Adrenal gland (tissue), 12 donors: ENCODE results near the gene VPS35L. TPM values are rescaled to one million over a fixed set of nuclear protein-coding genes. Genes with fewer than 3 reads are reported as not detected.

Source experiments
- DNase-seq, 7 donors: peaks; one replicate each; pipeline ENCODE4 v3.0.0-alpha.2; 2019 to 2020
- H3K27ac ChIP-seq, 5 donors: fragments of 200-600 bp; sonication (generic) in 4 of 5; 1 replicate in 3 of 5; 2 replicates in 2 of 5; pipeline versions ENCODE4 v1.5.1 to v1.8.0; 2016 to 2020; ENCODE audit warnings: mild to moderate bottlenecking in 1 of 5
- H3K27me3 ChIP-seq: fragments of 200-600 bp; 2 replicates; pipeline ENCODE4 v1.8.0; 2021
- H3K36me3 ChIP-seq, 2 donors: fragments of 200-600 bp; replicated peaks in 1 of 2; 1 replicate in 1 of 2; 2 replicates in 1 of 2; pipeline versions ENCODE4 v1.5.1 to v1.8.0; 2018 to 2022
- H3K4me1 ChIP-seq, 2 donors: fragments of 200-600 bp; replicated peaks in 1 of 2; 1 replicate in 1 of 2; 2 replicates in 1 of 2; pipeline versions ENCODE4 v1.5.1 to v1.8.0; 2018 to 2021
- H3K4me3 ChIP-seq, 4 donors: fragments of 200-600 bp; sonication (generic) in 3 of 4; one replicate each; pipeline ENCODE4 v1.5.1; 2016 to 2018
- H3K9me3 ChIP-seq, 3 donors: fragments of 200-600 bp; sonication (generic) in 1 of 3; replicated peaks in 1 of 3; 1 replicate in 2 of 3; 2 replicates in 1 of 3; pipeline versions ENCODE4 v1.5.1 to v1.8.0; 2016 to 2021
- CTCF ChIP-seq, 6 experiments: fragments of 450-650 bp in 4 of 6; fragments of 200-600 bp in 2 of 6; sonication (generic) in 1 of 6; IDR thresholded peaks; 1 replicate in 5 of 6; 2 replicates in 1 of 6; pipeline versions ENCODE4 v1.5.1 to v1.8.0; 2016 to 2021; ENCODE audit warnings: antibody characterized with exemption in 6 of 6, mild to moderate bottlenecking in 2 of 6, moderate library complexity in 1 of 6
- POLR2A ChIP-seq, 2 donors: fragments of 450-650 bp; IDR thresholded peaks; one replicate each; pipeline ENCODE4 v1.6.1; 2017; ENCODE audit warnings: antibody characterized with exemption in 2 of 2, mild to moderate bottlenecking in 2 of 2, moderate library complexity in 1 of 2
- WGBS, 4 donors: extraction: QIAGEN DNeasy Blood & Tissue Kit in 2 of 4; methylation state at CpG; one replicate each; pipeline versions ENCODE4 v1.1.5 to v1.1.7; 2013 to 2017; 5-methylcytosine and 5-hydroxymethylcytosine counted together
- intact Hi-C, 2 donors: fragments of 100-400 bp; cut with DNase I; formaldehyde crosslinking; loops; one replicate each; pipeline versions ENCODE4 v1.14.1 to v1.15.0; 2022 to 2023
- polyA plus RNA-seq, 3 donors: library from polyadenylated mRNA; stranded (reverse); fragments of 200-250 nt in 2 of 3; fragments of 350-450 nt in 1 of 3; fragmentation: Illumina TruSeq in 1 of 3; extraction: RNeasy Lipid Tissue Mini Kit (QIAGEN cat#74804) in 1 of 3; gene quantifications; one replicate each; pipeline ENCODE4 v1.2.3, GENCODE V29; 2013 to 2014
- total RNA-seq, 9 donors: library from RNA; depleted of rRNA in 4 of 9; stranded (reverse); fragments of >200 nt in 4 of 9; fragments of 120-200 nt in 1 of 9; fragmentation: NEBNext Ultra II Directional in 1 of 9; extraction: Animal tissue kit (Norgen Biotek cat#: 25700) in 1 of 9; gene quantifications; one replicate each; pipeline versions ENCODE4 v1.1.0 to v1.2.4, GENCODE V29; 2013 to 2023
- donor health status: healthy with polysubstance abuse.
- donor health status: Bipolar disorder and iron deficiency.
- donor health status: DM: yes; HTN: yes; CAD: no.
- donor health status: DM: no; HTN: no; CAD: no.
- donor health status: DM: no; HTN: no; CAD: no.
- donor health status: DM: yes; HTN: yes; CAD: no.

VPS35L gene
- total and polyA plus RNA-seq, 12 donors, result 38.3 to 96.7 (median 66.9) TPM

GRCh38 chr16:19588661-19589060, 33.2 kb downstream of the VPS35L start:
- intact Hi-C loops, result no loop called here
- H3K9me3 ChIP-seq, result no peaks in the 10 kb centered on the region
- DNase-seq, result no peak
- 87 to 93% (median 88%) methylated on average over 5 of the region's 5 CpGs for WGBS, 4 donors
- TF ChIP-seq POLR2A (IDR thresholded peaks at IDR 0.05) (no peak), CTCF (IDR thresholded peaks at IDR 0.05) (no peak)
- H3K4me3 ChIP-seq, result no peak overlapping the region
- H3K27me3 ChIP-seq, result no peaks in the 10 kb centered on the region
- peaks cover 0 to 14% of the 10 kb centered on the region in 2 donors for H3K36me3 ChIP-seq
- no peaks in the 10 kb centered on the region for H3K4me1 ChIP-seq
- H3K27ac ChIP-seq, result no peak overlapping the region

GRCh38 chr16:19589106-19589505, 33.6 kb downstream of the VPS35L start:
- Histone ChIP-seq H3K4me3 (no peak overlapping the region), H3K27ac (no peak overlapping the region), H3K36me3 (peaks cover 0 to 19% of the 10 kb centered on the region in 2 donors), H3K27me3 (no peaks in the 10 kb centered on the region), H3K4me1 (no peaks in the 10 kb centered on the region), H3K9me3 (no peaks in the 10 kb centered on the region)
- intact Hi-C loops, result no loop called here
- TF ChIP-seq POLR2A (IDR thresholded peaks at IDR 0.05) (no peak), CTCF (IDR thresholded peaks at IDR 0.05) (no peak)
- DNase-seq, result no peak
- 92 to 95% (median 94%) methylated on average over 5 of the region's 5 CpGs for WGBS, 4 donors

- Histone ChIP-seq H3K4me1 (peaks cover 0 to under 1% of the 10 kb centered on the region in 2 donors), H3K36me3 (peaks cover 0 to 24% of the 10 kb centered on the region in 2 donors), H3K4me3 (no peak overlapping the region), H3K27ac (no peak overlapping the region), H3K9me3 (no peaks in the 10 kb centered on the region), H3K27me3 (no peaks in the 10 kb centered on the region)
- 62 to 82% (median 69%) methylated on average over 7 to 8 of the region's 8 CpGs for WGBS, 4 donors
- TF ChIP-seq POLR2A (IDR thresholded peaks at IDR 0.05), result no peak
- no peak for TF ChIP-seq CTCF (IDR thresholded peaks at IDR 0.05)
- intact Hi-C loops, result no loop called here
- DNase-seq, result no peak
Observed at GRCh38 chr16:19589771-19590302, 34.3 kb downstream of the VPS35L start.

GRCh38 chr16:19595043-19595767, 39.7 kb downstream of the VPS35L start:
- Histone ChIP-seq H3K36me3 (peaks cover 0 to 27% of the 10 kb centered on the region in 2 donors), H3K27me3 (no peaks in the 10 kb centered on the region), H3K27ac (peak overlapping the region in 2 of 5 donors; percentile 26 to 45), H3K9me3 (no peaks in the 10 kb centered on the region), H3K4me1 (peaks cover 0 to 5% of the 10 kb centered on the region in 2 donors), H3K4me3 (no peak overlapping the region)
- intact Hi-C loops, result no loop called here
- DNase-seq, result peak in 6 of 7 donors; percentile 29 to 89 (median 77)
- no peak for TF ChIP-seq POLR2A (IDR thresholded peaks at IDR 0.05)
- WGBS, 4 donors, result 52 to 83% (median 70%) methylated on average over 16 to 19 of the region's 19 CpGs
